ENCODE results near the gene ZNF561.
A peak's percentile ranks its signal among the peaks of the same experiment; 100 is the strongest.

- TF ChIP-seq CTCF (conservative IDR thresholded peaks at IDR 0.05) = no peak
- TF ChIP-seq ZFX (IDR thresholded peaks at IDR 0.05) = peak; percentile 93
These were observed 36.8 kb downstream of the ZNF561 start, which contains the start of gene ZNF121 for GRCh38 chr19:9584073-9584833.
